ENCODE measurements around the gene TTBK1. TPM values are rescaled to one million over a fixed set of nuclear protein-coding genes. Genes with fewer than 3 reads are reported as not detected.

Gene TTBK1
- total and polyA plus RNA-seq, 2 of the 4 experiments (the other 2 are of a cell fraction): 0.02 TPM; not detected in 1

- TF ChIP-seq MXI1 (IDR thresholded peaks at IDR 0.05; ENCODE audit: borderline replicate concordance, low read depth, low read length) (no peak), RCOR1 (IDR thresholded peaks at IDR 0.05; ENCODE audit: insufficient replicate concordance, low read length) (no peak), RAD21 (IDR thresholded peaks at IDR 0.05; ENCODE audit: low read length) (no peak)
- 60% methylated on average over 1 of the region's 12 CpGs; no CpG with 5 or more reads in 1 of the 2 experiments for WGBS, 2 experiments (ENCODE audit: extremely low coverage in 2 of 2, insufficient read length in 1 of 2)
Measured at GRCh38 chr6:43257367-43258145, 14.3 kb downstream of the TTBK1 start.

More at GRCh38 chr6:43257367-43258145, 14.3 kb downstream of the TTBK1 start:
- Histone ChIP-seq H3K4me2 (ENCODE audit: low read depth, low read length) (no peak overlapping the region), H2BK120ac (ENCODE audit: low read depth, low read length) (no peak overlapping the region), H2AK5ac (ENCODE audit: low read depth, low read length) (no peak overlapping the region), H3K14ac (replicated peaks; ENCODE audit: low read depth, low read length) (no peak overlapping the region), H3K9me1 (ENCODE audit: insufficient read depth, low read length) (no peaks in the 10 kb centered on the region), H3K27me3 (ENCODE audit: control insufficient read depth, insufficient read depth, low read length) (peaks cover 48% of the 10 kb centered on the region), H2AFZ (replicated peaks; ENCODE audit: low read length, poor library complexity) (peak overlapping the region; percentile 39), H4K20me1 (ENCODE audit: insufficient read depth, low read length) (no peaks in the 10 kb centered on the region), H3K27ac (ENCODE audit: insufficient read depth, low read length) (no peak overlapping the region), H3K9ac (ENCODE audit: low read depth, low read length) (no peak overlapping the region), H3K4me1 (ENCODE audit: control insufficient read depth, insufficient read depth, low read length) (no peaks in the 10 kb centered on the region), H3K36me3 (ENCODE audit: control insufficient read depth, insufficient read depth, low read length) (no peaks in the 10 kb centered on the region), H4K5ac (ENCODE audit: low read depth, low read length) (no peak overlapping the region), H3K23ac (ENCODE audit: low read depth, low read length) (no peak overlapping the region), H3K4ac (ENCODE audit: low read depth, low read length) (no peak overlapping the region), H3K79me1 (ENCODE audit: low read depth in 1 of 2, low read length in 2 of 2) (no peaks in the 10 kb centered on the region), H4K91ac (ENCODE audit: insufficient read depth, low read depth, low read length) (no peak overlapping the region), H2BK15ac (ENCODE audit: low read depth, low read length) (no peak overlapping the region), H2BK20ac (ENCODE audit: low read depth, low read length) (no peak overlapping the region), H3K18ac (ENCODE audit: low read depth, low read length) (no peak overlapping the region), H4K8ac (ENCODE audit: low read depth in 2 of 2, low read length in 2 of 2) (no peak overlapping the region), H3K4me3 (ENCODE audit: insufficient read depth, low read depth, low read length) (no peak overlapping the region), H2BK5ac (ENCODE audit: low read depth, low read length, poor library complexity, severe bottlenecking) (no peak overlapping the region), H3K56ac (ENCODE audit: extremely low read depth, insufficient read depth, low read length) (no peak overlapping the region), H2AK9ac (replicated peaks; ENCODE audit: low read depth, low read length, poor library complexity) (no peak overlapping the region), H3K9me3 (ENCODE audit: control insufficient read depth, insufficient read depth, low read length) (no peaks in the 10 kb centered on the region)
- in situ Hi-C loops (cut with MboI; ENCODE audit: low sequenced_read_pairs) (loop anchor here (5.0 kb wide), 1 partner anchor 235 kb away; no protein-coding TSS in a partner anchor), intact Hi-C loops (cut with micrococcal nuclease) (no loop called here), dilution Hi-C loops (cut with HindIII; ENCODE audit: low sequenced_read_pairs, unreplicated experiment) (no loop called here)
- no peak for ATAC-seq (ENCODE audit: low read depth)
- BruUV-seq (replicated peaks): no TSS peak
- no peak for DNase-seq
- CTCF ChIA-PET: no interaction called here
- POLR2A ChIA-PET (ENCODE audit: unreplicated experiment): no interaction called here
